Measurements from ENCODE around the gene SIGMAR1.
A peak's percentile ranks its signal among the peaks of the same experiment; 100 is the strongest.

The SIGMAR1 gene

DNA sequence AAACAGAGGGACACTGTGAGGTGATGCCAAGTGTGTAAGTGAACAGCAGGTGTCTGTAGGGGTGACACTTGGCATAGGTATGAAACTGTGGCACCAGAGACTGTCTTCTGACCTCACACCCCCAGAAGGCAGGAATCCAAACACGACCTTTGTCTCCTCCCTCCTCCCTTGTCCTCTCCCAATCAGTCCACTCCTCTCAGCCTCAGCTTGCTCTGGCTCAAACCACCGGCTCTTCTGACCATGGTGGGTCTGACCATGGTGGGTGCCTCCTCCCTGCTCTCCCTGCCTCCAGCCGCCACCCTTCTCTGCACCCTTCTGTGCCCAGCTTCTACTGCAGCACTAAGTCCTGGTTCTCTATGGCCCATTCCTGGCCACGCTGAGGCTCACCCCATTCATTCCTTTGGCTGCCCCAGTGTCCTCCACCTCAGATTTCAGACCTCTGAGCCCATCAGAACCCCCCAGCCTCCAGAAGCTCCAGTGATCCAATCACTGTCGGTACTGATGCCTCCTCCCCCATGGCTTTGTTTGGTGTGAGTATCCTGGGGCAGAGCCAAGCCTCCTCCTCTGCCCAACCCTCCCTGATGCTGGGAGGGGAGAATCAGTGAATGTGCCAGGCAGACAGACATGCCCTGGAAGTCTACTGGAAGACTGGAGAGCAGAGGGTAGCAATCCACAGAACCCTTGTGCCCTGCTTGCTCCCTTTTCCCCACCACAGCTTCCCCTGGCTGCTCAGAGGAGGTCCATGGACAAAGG is 7.0 kb downstream of the SIGMAR1 start:
- no peak for DNase-seq (ENCODE audit: low read depth, low spot score)

DNA sequence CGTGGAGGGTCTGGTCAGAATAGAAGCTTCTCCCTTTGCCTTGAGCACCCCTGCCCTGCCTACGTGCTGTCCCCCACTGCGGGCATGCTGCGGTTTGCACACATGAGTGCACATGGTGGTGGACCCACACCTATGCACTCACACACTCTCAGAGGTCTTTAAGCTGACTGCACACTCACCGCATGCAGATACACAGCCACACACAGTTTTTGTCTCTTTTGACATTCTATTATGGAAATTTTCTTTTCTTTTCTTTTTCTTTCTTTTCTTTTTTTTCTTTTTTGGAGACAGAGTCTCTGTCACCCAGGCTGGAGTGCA is 8.1 kb downstream of the SIGMAR1 start:
- DNase-seq (ENCODE audit: low read depth, low spot score): no peak

DNA sequence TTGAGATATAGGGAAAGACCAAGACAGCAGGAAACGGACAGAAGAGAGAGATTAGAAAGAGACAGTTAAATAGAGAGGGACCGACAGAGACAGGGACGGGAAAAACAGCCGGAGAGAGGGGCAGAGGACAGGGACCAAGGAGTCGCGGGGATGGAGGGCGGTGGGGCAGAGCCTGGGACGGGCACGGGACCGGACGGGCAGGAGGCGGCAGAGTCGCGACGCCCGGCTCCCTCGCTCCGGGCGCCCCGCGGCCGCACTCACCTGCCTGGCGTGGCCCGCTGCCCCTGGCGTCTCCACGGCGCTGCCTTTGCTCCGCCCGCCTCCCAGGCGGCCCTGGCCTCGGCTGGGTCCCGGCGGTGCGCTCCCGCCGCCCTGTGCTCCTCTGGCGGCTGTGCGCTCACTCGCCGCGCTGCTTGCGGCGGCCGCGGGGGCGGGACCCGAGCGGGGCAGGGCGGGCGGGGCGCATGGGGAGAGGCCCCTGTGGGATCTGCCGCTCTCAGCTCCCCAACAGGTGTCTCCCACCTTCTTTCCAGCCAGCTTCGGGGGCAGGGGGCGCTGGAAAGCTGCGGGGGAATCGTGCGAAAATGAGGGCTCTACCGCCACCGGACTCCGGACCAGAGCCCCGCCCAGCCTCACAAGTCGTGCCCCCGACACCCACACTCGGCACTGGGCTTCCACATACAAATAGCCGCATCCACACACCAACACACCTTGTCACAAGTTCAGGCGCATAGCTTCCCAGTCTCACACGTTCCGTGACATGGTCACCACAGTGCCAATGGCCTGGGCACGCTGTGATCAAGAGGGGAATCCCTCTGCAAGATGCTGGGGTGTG is 8.7 kb downstream of the SIGMAR1 start, which contains the start of gene ARID3C:
Gene ARID3C, minus strand, starts transcription at position 411 of the 835 bp plus-strand sequence. CDS start 1,052 bp downstream, outside the sequence.
- DNase-seq (ENCODE audit: low read depth, low spot score): peak; percentile 59

DNA sequence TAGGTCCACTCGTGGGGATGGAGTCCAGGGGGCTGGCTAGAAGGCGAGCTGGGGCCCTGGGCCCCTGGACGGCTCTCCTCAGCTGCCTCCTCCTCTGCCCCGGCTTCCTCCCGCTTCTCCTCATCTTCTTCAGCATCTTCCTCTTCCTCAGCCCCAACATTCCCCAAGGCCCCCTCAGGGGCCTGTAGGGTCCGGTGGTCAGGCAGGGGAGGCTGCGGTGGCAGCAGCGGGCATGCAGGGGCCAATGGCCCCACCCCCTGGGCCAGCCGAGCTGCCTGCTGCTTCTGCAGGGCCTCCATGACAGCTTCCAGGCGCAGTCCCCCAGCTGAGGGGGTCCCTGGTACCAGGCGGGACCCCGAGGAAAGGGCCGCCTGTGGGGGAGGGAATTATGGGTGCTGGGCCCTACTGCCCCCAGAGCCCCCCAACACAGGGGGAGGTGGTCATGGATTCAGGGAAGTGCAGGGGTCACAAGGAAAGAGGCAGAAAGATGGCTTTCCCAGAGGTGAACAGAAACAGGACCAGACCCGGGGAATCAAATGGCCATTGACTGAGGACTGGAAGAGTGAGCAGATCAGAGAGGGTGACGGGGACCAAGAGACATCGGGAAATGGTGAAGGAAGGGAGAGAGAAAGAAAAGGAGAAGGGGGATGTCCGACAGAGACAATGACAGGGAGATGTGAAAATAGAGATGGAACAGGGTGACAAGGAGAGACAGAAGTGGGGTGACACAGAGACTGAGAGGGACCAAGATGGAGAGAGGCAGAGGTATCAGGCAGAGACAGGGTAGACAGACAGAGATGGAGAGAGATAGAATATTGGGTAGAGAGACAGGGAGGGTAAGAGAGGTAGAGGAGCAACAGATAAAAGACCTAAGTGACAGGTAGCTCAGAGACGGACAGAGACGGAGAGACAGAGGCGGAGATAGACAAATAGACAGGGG is 9.6 kb downstream of the SIGMAR1 start:
- DNase-seq (ENCODE audit: low read depth, low spot score): no peak

DNA sequence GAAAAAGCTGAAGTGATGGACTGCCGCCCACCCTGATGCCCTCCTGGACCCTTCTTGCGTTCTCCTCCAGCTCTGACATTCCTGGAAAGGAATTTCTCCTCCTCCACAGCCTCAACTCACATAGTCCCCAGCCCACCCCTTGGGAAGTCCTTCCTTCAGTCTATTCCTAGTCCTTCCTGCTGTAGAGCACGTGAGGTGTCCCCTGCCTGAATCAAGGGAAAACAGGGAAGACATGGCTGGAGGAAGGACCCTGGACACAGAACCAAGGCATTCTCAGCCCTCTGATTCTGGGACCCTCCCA is 12.5 kb downstream of the SIGMAR1 start:
- DNase-seq (ENCODE audit: low read depth, low spot score): no peak

DNA sequence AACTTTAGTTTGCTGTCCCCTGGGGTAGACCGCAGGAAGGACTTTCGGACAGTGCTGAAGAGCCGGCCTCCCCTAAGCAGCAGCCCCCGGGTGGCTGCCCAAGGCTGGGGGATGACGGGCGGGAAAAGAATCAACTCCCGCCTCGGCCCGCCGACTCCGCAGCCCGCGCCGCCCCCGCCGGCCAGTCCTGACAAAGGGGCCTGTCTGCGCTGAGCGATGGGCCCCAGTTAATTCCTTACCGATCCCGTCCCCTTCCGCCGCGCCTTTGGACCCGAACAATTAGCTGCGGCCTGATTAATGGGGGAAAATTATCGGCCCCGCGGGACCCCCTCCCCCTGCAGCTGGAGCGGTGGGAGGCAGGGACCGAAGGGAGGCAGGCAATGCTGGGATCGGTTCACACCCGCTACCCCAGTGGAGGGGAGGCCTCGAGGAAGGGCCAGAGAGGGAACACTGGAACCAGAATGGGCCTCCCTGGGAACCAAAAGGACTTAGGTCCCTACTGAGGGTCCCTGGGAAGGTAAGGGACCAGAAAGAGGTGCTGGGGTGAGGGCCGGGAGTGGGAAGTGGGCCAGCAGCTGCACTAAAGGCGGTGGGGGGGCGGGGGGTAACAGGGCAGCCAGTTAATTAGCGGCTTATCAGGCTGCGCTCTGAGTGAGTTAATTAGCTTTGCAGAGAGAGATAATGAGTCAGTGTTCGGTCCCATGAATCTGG is 13.0 kb downstream of the SIGMAR1 start:
- DNase-seq (ENCODE audit: low read depth, low spot score): no peak

DNA sequence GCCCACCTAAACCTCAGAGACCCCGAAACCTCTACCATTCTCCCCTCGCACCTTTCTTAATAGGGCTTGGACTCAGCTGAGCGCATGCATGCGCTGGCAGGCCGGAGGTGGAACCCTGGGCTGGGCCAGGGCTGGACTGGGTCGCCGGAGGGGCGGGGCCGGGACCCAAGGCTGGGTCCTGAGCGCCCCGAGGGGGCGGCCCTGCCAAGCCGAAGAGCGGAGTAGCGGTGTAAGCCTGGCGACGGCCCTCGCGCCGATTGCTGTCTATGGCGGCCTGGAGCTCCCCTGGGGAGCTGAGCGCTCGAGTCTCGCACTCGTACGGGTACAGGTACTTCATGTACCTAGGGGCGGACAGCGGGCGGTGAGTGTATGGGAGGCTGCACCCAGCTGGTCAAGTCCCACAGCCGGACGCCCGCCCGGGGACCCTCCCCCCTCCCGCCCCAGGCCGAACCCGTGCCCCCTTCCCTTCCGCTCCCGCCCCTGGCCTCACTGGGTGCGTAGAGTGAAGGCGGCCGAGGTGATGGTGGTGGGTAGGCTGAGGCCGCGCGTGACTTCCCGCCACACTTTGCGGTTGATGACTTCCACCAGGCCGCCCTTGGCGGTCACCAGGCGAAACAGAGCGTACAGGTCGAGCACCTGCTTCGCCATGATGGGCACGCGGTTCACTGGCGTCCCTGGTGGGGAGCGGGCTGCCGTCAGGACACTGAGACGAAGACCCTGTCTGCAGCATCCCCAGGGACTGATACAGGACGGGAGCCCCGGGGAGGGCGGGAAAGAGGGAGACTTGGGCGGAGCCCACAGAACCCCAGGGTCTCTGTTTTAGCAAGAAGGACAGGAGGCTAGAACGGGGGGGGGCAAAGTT is 14.0 kb downstream of the SIGMAR1 start:
- DNase-seq (ENCODE audit: low read depth, low spot score): no peak

DNA sequence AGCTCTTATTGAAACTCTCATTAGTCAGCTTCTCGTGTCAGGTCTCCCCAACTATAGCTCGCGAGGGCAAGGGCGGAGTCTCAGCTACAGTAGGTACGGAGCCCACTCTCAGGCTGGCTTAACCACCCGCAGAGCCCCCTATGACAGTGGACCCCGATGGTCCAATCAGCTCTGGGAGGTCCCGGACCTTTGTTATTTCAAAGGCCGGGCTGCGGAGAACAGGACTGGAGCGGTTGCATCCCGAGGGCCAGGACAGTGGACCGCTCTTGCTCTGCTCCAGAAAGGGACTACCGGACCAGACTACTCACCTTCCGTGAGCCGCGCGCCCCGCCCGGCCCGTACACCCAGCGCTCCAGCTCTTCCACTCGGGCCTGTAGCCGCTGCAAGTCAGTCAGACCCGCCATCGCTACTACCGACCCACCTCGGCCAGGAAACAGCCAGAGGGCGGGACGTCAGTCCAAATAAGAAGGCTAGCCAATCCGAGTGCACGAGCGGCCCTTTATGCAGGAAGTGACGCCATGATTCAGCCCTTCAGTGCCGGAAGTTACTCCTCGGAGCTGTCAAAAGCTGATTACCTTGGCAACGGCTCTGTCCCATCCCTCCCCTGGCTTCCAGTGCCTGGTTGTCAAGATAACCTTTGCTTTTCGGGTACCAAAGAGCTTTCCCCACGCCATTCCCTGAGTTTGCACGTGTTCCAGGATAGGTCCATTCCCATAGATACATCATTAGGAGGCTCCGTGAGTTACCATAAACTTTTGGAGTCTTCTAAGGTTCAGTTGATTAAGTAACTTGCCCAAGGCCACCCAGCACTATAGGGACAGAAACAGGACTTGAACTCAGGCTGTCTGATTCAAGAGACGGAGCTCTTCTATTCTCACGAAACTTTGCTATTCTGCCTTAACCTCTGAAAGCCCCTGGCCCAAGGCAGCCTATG is 17.3 kb downstream of the SIGMAR1 start, which contains the start of gene DCTN3:
Gene DCTN3, minus strand, starts transcription at position 435 of the 934 bp plus-strand sequence. Its CDS starts 31 bp downstream, at position 404.
- peak; percentile 97 for DNase-seq (ENCODE audit: low read depth, low spot score)

DNA sequence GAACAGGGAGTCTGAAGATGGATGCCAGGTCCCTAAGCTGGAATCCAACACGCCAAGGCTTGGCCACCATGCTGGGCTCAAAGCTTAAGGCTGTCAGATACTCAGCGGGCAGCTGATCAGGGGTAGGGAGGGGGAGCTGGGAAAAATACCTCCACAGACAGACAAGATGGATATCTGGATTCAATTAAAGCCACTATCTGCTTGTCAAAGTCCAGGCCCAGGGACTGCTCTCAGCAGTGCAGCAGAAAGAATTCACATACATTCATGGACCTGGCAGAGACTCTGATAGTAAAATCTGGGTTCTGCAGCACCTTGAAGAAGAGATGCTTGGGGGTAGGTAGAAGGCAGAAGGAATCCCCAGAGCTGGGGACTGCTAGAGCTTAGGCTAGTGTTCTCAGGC is 22.5 kb downstream of the SIGMAR1 start:
- DNase-seq (ENCODE audit: low read depth, low spot score): no peak

DNA sequence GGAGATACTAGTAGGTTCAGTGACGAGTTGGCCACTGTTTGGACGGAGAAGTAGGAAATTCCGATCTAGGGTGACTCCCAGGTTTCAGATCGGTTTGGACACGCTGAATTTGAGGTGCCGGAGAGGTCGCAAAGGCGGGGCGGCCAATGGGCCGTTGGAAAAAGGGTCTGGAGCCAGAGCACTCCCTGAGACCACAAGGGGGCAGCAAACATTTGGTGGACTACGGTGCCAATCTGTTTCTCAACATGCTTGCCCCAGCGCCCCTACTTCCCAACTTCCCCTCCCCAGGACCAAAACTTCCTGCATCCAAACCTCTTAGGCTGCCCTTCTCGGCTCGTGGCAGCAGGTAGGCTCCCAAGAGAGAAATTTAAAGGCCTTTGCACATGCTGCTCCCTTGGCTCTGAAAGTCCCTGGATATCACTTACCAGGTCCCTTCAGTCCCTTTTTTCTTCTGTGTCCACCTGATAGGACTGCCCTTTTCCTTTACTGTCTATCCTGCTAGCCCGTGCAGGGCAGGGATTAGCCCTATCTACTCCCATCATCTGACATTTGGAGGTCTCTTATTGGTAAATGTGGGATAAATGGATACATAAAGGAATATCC is 24.7 kb downstream of the SIGMAR1 start:
- peak; percentile 88 for DNase-seq (ENCODE audit: low read depth, low spot score)

DNA sequence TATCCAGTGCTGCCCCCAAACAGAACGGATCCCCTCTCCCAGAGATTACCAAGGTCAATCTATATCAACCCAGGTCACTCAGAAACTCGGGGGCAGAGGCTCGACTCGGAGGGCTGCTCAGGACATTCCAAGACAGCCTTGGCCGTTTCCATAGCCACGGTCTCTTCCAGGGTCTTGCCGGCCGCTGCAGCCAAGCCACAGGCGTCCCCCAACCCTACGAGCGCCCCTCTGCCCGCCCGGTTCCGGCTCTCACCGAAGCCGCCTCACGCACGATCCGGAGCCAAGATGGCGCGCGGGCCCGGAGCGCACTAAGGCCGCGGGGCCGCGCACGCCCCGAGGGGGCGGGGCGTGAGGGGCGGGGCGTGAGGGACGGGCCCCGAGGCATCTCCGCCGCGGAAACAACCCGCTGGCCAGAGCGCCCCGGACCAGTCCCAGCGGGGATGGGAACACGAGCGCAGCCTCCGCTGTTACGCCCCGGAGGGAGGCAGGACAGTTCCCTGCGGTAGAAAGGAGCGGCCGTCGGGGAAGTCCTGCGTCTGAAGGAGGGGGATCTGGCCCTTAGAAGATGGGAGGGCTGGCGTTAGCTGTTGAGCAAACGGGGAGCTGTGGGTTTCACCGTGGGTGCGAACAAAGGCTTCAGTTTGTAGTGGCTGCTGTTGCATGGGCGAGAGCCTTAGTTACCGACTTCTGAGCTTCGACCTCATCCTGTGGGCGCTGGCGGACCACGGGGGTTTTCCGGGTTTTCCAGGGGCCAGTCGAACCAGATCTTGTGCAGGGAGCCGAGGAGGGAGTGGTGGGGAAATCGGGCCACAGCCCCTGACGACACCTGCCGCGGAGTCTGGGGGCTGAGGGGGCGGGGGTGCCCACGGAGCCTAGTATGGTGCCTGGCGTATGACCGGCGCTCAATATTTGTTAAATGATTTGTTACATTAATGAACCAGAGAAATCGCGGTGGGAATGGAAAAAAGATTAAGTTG is 25.5 kb downstream of the SIGMAR1 start, which contains the start of gene RPP25L:
Gene RPP25L, minus strand, starts transcription at position 287 of the 977 bp plus-strand sequence. CDS start 801 bp downstream, outside the sequence.
- peak; percentile 95 for DNase-seq (ENCODE audit: low read depth, low spot score)

DNA sequence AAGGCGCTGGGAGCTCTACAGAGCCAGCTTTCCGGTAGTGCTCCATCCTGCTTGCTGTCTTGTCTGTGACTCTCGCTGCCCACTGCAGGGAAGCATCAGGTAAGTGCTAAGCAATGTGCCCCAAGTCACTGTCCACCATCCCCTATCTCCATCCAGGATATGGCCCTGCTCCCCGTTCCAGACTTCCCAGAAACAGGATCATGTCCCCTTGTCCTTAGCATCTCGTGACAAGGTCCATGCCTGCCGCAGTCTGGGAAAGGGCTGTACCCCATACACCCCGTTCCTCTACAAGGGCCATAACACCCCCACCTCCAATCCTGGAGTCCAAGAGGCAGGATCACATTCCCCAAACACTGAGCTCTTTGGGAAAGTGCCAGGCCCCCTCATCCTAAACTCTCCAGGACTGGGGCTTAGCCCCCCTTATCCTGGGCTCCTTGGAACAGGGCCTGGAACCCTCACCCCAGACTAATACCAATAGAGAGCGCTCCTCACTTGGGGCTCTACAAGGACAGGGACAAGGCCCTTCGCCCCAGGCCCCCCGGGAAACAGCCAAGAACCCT is 26.3 kb downstream of the SIGMAR1 start:
- peak; percentile 20 for DNase-seq (ENCODE audit: low read depth, low spot score)

DNA sequence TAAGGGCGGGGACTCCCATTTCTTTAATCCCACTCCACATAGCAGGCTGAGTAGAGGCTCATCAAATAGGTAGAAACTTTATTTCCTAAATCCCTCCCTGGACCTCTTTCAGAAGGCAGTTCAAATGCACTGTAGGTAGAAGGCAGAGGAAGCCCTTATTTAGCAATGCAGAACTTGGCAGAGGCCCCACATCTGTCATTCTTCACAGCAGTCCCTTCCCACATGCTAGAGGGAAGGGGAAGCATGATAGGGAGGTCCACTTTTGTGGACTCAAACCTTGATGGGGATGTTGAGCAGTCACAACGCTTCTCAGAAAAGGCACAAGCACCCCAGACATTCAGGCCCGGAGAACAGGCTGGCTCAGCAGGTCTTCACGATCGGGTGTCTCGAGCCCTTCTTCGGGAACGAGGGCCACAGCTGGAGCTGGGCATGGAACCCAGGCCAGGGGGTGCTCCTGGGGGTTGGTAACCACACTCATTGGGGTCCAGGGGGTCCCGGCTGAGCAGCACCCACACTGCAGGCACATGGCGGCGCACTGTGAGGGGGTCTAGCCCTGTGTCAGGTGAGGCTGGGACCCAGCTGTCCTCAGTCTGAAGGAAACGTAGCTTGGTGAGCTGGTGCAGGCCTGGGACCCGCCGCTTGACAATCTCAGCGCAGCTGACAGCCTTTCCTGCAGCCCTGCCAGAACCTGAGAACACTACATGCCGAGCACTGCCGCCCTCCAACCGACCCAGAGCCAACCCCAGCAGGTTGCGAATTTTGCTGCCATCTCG is 27.0 kb downstream of the SIGMAR1 start:
- peak; percentile 28 for DNase-seq (ENCODE audit: low read depth, low spot score)

DNA sequence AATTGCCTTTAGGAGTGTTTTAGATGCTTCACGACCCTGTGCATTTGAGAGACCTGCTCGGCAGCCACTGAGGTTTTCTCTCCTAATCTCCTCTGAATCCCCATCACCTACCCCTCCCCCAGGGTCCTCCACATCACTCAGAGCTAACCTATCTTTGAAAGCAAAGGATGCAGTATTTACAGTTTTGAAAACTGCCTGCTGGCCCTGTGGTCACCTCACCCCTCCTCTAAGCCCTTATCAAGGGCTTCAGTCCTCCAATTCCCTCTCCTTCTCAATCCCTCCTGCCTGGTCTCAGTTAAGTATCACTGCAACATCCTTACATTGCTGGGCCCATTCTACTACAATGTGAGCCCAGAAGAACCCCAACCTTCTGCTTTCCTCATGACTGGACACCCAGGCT is 30.3 kb downstream of the SIGMAR1 start:
- no peak for DNase-seq (ENCODE audit: low read depth, low spot score)

DNA sequence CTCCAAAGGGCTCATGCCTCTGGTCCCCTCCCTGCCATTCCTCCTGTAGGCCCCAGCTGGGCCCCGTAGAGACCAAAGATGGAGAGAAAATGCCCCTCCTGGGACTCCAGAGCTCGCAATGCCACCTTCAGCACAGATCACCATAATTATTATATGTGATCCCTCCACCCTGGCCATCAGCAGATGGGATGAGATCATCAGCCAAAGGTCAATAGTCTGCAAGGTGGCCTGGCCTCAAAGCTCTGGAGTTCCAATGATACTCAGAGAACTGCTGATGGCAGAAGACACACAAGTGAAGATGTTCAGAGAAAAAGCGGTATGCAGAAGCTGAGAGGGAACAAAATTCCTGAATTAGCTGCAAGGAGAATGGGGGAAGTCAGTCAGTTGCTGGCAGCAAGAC is 30.7 kb downstream of the SIGMAR1 start:
- DNase-seq (ENCODE audit: low read depth, low spot score): no peak

DNA sequence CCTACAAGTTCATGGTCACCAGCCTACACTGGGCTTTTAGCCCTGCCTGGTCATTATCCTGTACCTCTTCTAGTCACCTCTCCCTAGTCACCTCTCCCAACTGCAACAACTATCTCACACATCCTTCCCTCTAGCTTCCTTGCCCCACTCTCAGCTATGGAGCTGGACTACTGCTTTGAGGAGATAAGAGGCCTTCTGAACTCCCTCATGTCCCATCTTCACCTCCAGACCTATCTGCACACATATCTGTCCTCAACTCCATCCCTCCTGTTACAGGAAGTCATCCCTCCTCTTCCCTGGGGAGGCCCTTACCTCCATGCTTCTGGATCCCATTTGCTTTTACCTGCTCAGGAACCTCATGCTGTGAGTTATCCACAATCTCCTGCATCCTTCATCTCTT is 31.4 kb downstream of the SIGMAR1 start:
- no peak for DNase-seq (ENCODE audit: low read depth, low spot score)

Measured in astrocyte of the hippocampus (primary cell).